ENCODE results near the gene SRSF5. TPM values are rescaled to one million over a fixed set of nuclear protein-coding genes. Genes with fewer than 3 reads are reported as not detected.

Gene SRSF5
- total and polyA plus RNA-seq, 8 donors = 141 to 540 (median 329) TPM

GRCh38 chr14:69754487-69754886 is 12.5 kb upstream of the SRSF5 start:
- Histone ChIP-seq H3K36me3 (no peaks in the 10 kb centered on the region), H3K27me3 (no peaks in the 10 kb centered on the region), H3K4me3 (no peak overlapping the region), H3K9me3 (no peaks in the 10 kb centered on the region), H3K4me1 (peaks cover 0 to 11% (median 0%) of the 10 kb centered on the region in 4 donors), H3K27ac (no peak overlapping the region)
- TF ChIP-seq EP300 (IDR thresholded peaks at IDR 0.05) (no peak), POLR2AphosphoS5 (IDR thresholded peaks at IDR 0.05) (no peak), CTCF (IDR thresholded peaks at IDR 0.05) (no peak), POLR2A (IDR thresholded peaks at IDR 0.05) (no peak)
- whole genome bisulfite sequencing, 5 donors = 65 to 90% (median 85%) methylated on average over 2 of the region's 2 CpGs
- no peak for DNase-seq
- intact Hi-C loops (cut with DNase I; ENCODE audit: low total_unique reads) = no loop called here

- intact Hi-C loops (cut with DNase I; ENCODE audit: low total_unique reads) = no loop called here
- Histone ChIP-seq H3K27me3 (no peaks in the 10 kb centered on the region), H3K27ac (no peak overlapping the region), H3K4me3 (no peak overlapping the region), H3K9me3 (no peaks in the 10 kb centered on the region), H3K36me3 (no peaks in the 10 kb centered on the region), H3K4me1 (peaks cover 0 to 3% (median 0%) of the 10 kb centered on the region in 4 donors)
- peak in 1 of 2 donors; percentile 50 for DNase-seq
- TF ChIP-seq POLR2AphosphoS5 (IDR thresholded peaks at IDR 0.05) (no peak), POLR2A (IDR thresholded peaks at IDR 0.05) (no peak), CTCF (IDR thresholded peaks at IDR 0.05) (no peak)
Measured at GRCh38 chr14:69755296-69755695, 11.6 kb upstream of the SRSF5 start.

GRCh38 chr14:69755784-69756183 is 11.2 kb upstream of the SRSF5 start:
- H3K4me3 ChIP-seq = no peak overlapping the region
- no peaks in the 10 kb centered on the region for H3K27me3 ChIP-seq
- TF ChIP-seq POLR2AphosphoS5 (IDR thresholded peaks at IDR 0.05) = no peak
- 50 to 76% (median 66%) methylated on average over 2 of the region's 2 CpGs for WGBS, 5 donors
- intact Hi-C loops (cut with DNase I; ENCODE audit: low total_unique reads) = no loop called here
- peak in 1 of 2 donors; percentile 67 for DNase-seq
- no peaks in the 10 kb centered on the region for H3K36me3 ChIP-seq
- no peak overlapping the region for H3K27ac ChIP-seq
- H3K4me1 ChIP-seq = no peaks in the 10 kb centered on the region
- H3K9me3 ChIP-seq = no peaks in the 10 kb centered on the region

- Histone ChIP-seq H3K36me3 (no peaks in the 10 kb centered on the region), H3K27ac (no peak overlapping the region), H3K9me3 (no peaks in the 10 kb centered on the region), H3K4me3 (no peak overlapping the region), H3K27me3 (no peaks in the 10 kb centered on the region), H3K4me1 (no peaks in the 10 kb centered on the region)
- DNase-seq = no peak
- 58 to 76% (median 66%) methylated on average over 3 of the region's 3 CpGs for WGBS, 5 donors
- TF ChIP-seq EP300 (IDR thresholded peaks at IDR 0.05) = no peak
- TF ChIP-seq POLR2A (IDR thresholded peaks at IDR 0.05) = no peak
- TF ChIP-seq CTCF (IDR thresholded peaks at IDR 0.05) = no peak
- no peak for TF ChIP-seq POLR2AphosphoS5 (IDR thresholded peaks at IDR 0.05)
- intact Hi-C loops (cut with DNase I; ENCODE audit: low total_unique reads) = no loop called here
Measured at GRCh38 chr14:69756298-69756697, 10.6 kb upstream of the SRSF5 start.

- intact Hi-C loops (cut with DNase I; ENCODE audit: low total_unique reads) = no loop called here
- no peak overlapping the region for H3K27ac ChIP-seq
- DNase-seq = no peak
- H3K9me3 ChIP-seq = no peaks in the 10 kb centered on the region
- TF ChIP-seq EP300 (IDR thresholded peaks at IDR 0.05) = no peak
- no peak for TF ChIP-seq POLR2AphosphoS5 (IDR thresholded peaks at IDR 0.05)
- no peak for TF ChIP-seq CTCF (IDR thresholded peaks at IDR 0.05)
- TF ChIP-seq POLR2A (IDR thresholded peaks at IDR 0.05) = no peak
- H3K36me3 ChIP-seq = no peaks in the 10 kb centered on the region
- no peaks in the 10 kb centered on the region for H3K4me1 ChIP-seq
- 68 to 83% (median 76%) methylated on average over 1 of the region's 1 CpG for WGBS, 5 donors
- no peak overlapping the region for H3K4me3 ChIP-seq
- H3K27me3 ChIP-seq = no peaks in the 10 kb centered on the region
Measured at GRCh38 chr14:69760810-69761209, 6.1 kb upstream of the SRSF5 start.
